Fibroblast of lung (primary cell): ENCODE data around the gene CCNJL. TPM values are rescaled to one million over a fixed set of nuclear protein-coding genes. Genes with fewer than 3 reads are reported as not detected.

Experiments used
- DNase-seq, 2 donors: peaks; one replicate each; pipeline versions ENCODE4 v3.0.0 to v3.0.0-alpha.2; 2010; ENCODE audit warnings: low read depth in 2 of 2
- H2AFZ ChIP-seq: 2 replicates; pipeline ENCODE4 v1.5.1; 2012; ENCODE audit warnings: low read length, control low read depth, inconsistent platforms
- H3K27ac ChIP-seq: 2 replicates; pipeline ENCODE4 v1.5.1; 2011; ENCODE audit warnings: low read length, control low read depth; ENCODE audit not compliant: insufficient read depth
- H3K27me3 ChIP-seq: 2 replicates; pipeline ENCODE4 v1.5.1; 2011; ENCODE audit warnings: mild to moderate bottlenecking, low read length; ENCODE audit not compliant: control insufficient read depth, insufficient read depth
- H3K36me3 ChIP-seq: 2 replicates; pipeline ENCODE4 v1.5.1; 2011; ENCODE audit warnings: low read length; ENCODE audit not compliant: control insufficient read depth, insufficient read depth
- H3K4me1 ChIP-seq: 2 replicates; pipeline ENCODE4 v1.5.1; 2011; ENCODE audit warnings: low read length; ENCODE audit not compliant: control insufficient read depth, insufficient read depth; ENCODE audit errors: extremely low read depth
- H3K4me2 ChIP-seq: 2 replicates; pipeline ENCODE4 v1.5.1; 2011; ENCODE audit warnings: low read length, control low read depth; ENCODE audit not compliant: insufficient read depth; ENCODE audit errors: extremely low read depth
- H3K4me3 ChIP-seq, 4 experiments: fragments of 200-600 bp in 1 of 4; sonication (generic) in 1 of 4; replicated peaks in 1 of 4; 2 replicates each; pipeline ENCODE4 v1.5.1; 2011 to 2016; ENCODE audit warnings: low read length in 4 of 4, low read depth in 3 of 4, mild to moderate bottlenecking in 3 of 4, control low read depth in 2 of 4, inconsistent platforms in 1 of 4, mixed read lengths in 1 of 4; ENCODE audit not compliant: insufficient read depth in 1 of 4; ENCODE audit errors: control extremely low read depth in 1 of 4
- H3K79me2 ChIP-seq: 2 replicates; pipeline ENCODE4 v1.5.1; 2012; ENCODE audit warnings: mild to moderate bottlenecking, low read length, inconsistent platforms; ENCODE audit not compliant: control insufficient read depth, insufficient read depth
- H3K9ac ChIP-seq: 2 replicates; pipeline ENCODE4 v1.5.1; 2011; ENCODE audit warnings: mild to moderate bottlenecking, low read length, control low read depth; ENCODE audit not compliant: insufficient read depth
- H3K9me3 ChIP-seq: 2 replicates; pipeline ENCODE4 v1.5.1; 2012; ENCODE audit warnings: low read depth, low read length; ENCODE audit not compliant: control insufficient read depth, insufficient read depth
- H4K20me1 ChIP-seq: 2 replicates; pipeline ENCODE4 v1.5.1; 2011; ENCODE audit warnings: low read length; ENCODE audit not compliant: control insufficient read depth, insufficient read depth; ENCODE audit errors: extremely low read depth
- EZH2 ChIP-seq: IDR thresholded peaks from 2 replicates; pipeline ENCODE4 v1.5.1; 2012; ENCODE audit warnings: low read length, control low read depth, mild to moderate bottlenecking; ENCODE audit errors: missing control alignments
- polyA plus RNA-seq, 2 donors: library from polyadenylated mRNA; depleted of rRNA in 1 of 2; stranded (reverse) in 1 of 2; unstranded in 1 of 2; fragments of >200 nt; gene quantifications; 2 replicates each; pipeline ENCODE4 v1.2.1, GENCODE V29; 2011 to 2012; ENCODE audit warnings: missing spikeins in 1 of 2
- total RNA-seq: library from RNA; depleted of rRNA; stranded (reverse); fragments of >200 nt; gene quantifications from 2 replicates; pipeline ENCODE4 v1.2.1, GENCODE V29; 2014
- TF ChIP-seq, protein P1 (sequence below), 2 donors: IDR thresholded peaks in 1 of 2; conservative IDR thresholded peaks in 1 of 2; 1 replicate in 1 of 2; 2 replicates in 1 of 2; pipeline ENCODE4 v1.5.1; 2011 to 2012; ENCODE audit warnings: low read length in 2 of 2, control low read depth in 1 of 2, inconsistent platforms in 1 of 2, low read depth in 1 of 2, mild to moderate bottlenecking in 1 of 2

The CCNJL gene
- total and polyA plus RNA-seq, 2 donors (not counting 1 experiment from before 2014, with no cell fraction given): 0.73 TPM; not detected in 1

- peaks cover 3% of the 10 kb centered on the region for H3K27me3 ChIP-seq
- no peaks in the 10 kb centered on the region for H3K9me3 ChIP-seq
- H3K79me2 ChIP-seq: no peaks in the 10 kb centered on the region
- TF ChIP-seq, protein P1, sequence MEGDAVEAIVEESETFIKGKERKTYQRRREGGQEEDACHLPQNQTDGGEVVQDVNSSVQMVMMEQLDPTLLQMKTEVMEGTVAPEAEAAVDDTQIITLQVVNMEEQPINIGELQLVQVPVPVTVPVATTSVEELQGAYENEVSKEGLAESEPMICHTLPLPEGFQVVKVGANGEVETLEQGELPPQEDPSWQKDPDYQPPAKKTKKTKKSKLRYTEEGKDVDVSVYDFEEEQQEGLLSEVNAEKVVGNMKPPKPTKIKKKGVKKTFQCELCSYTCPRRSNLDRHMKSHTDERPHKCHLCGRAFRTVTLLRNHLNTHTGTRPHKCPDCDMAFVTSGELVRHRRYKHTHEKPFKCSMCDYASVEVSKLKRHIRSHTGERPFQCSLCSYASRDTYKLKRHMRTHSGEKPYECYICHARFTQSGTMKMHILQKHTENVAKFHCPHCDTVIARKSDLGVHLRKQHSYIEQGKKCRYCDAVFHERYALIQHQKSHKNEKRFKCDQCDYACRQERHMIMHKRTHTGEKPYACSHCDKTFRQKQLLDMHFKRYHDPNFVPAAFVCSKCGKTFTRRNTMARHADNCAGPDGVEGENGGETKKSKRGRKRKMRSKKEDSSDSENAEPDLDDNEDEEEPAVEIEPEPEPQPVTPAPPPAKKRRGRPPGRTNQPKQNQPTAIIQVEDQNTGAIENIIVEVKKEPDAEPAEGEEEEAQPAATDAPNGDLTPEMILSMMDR (conservative IDR thresholded peaks at IDR 0.05 in 1 of 2, IDR thresholded peaks at IDR 0.05 in 1 of 2; ENCODE audit: low read depth in 1 of 2, low read length in 2 of 2): no peak
- TF ChIP-seq EZH2: no peak
- no peak overlapping the region for H3K4me3 ChIP-seq
- no peak for DNase-seq
- no peak overlapping the region for H3K27ac ChIP-seq
- H4K20me1 ChIP-seq: no peaks in the 10 kb centered on the region
- no peaks in the 10 kb centered on the region for H3K36me3 ChIP-seq
- no peak overlapping the region for H2AFZ ChIP-seq
- H3K4me2 ChIP-seq: no peak overlapping the region
- H3K9ac ChIP-seq: no peak overlapping the region
- no peaks in the 10 kb centered on the region for H3K4me1 ChIP-seq
These were observed 74.7 kb downstream of the CCNJL start for GRCh38 chr5:160237571-160238093.

GRCh38 chr5:160235731-160236130, 76.6 kb downstream of the CCNJL start:
- TF ChIP-seq, protein P1 (conservative IDR thresholded peaks at IDR 0.05 in 1 of 2, IDR thresholded peaks at IDR 0.05 in 1 of 2; ENCODE audit: low read depth in 1 of 2, low read length in 2 of 2): no peak
- no peak for TF ChIP-seq EZH2
- Histone ChIP-seq H4K20me1 (no peaks in the 10 kb centered on the region), H3K9me3 (no peaks in the 10 kb centered on the region), H3K27me3 (peaks cover 3% of the 10 kb centered on the region), H3K4me1 (no peaks in the 10 kb centered on the region), H3K27ac (no peak overlapping the region), H3K9ac (no peak overlapping the region), H3K79me2 (no peaks in the 10 kb centered on the region), H3K4me2 (no peak overlapping the region), H2AFZ (no peak overlapping the region), H3K36me3 (no peaks in the 10 kb centered on the region), H3K4me3 (no peak overlapping the region)
- no peak for DNase-seq

- no peaks in the 10 kb centered on the region for H3K9me3 ChIP-seq
- no peak overlapping the region for H3K4me2 ChIP-seq
- no peak overlapping the region for H3K4me3 ChIP-seq
- H3K27ac ChIP-seq: no peak overlapping the region
- no peak overlapping the region for H2AFZ ChIP-seq
- no peaks in the 10 kb centered on the region for H3K79me2 ChIP-seq
- H3K4me1 ChIP-seq: no peaks in the 10 kb centered on the region
- H3K9ac ChIP-seq: no peak overlapping the region
- no peaks in the 10 kb centered on the region for H3K36me3 ChIP-seq
- TF ChIP-seq EZH2: no peak
- TF ChIP-seq, protein P1 (conservative IDR thresholded peaks at IDR 0.05 in 1 of 2, IDR thresholded peaks at IDR 0.05 in 1 of 2; ENCODE audit: low read depth in 1 of 2, low read length in 2 of 2): no peak
- no peaks in the 10 kb centered on the region for H4K20me1 ChIP-seq
- H3K27me3 ChIP-seq: no peaks in the 10 kb centered on the region
- DNase-seq: peak in 1 of 2 donors; percentile 30
These were observed 79.1 kb downstream of the CCNJL start for GRCh38 chr5:160233215-160233614.
